PC-9 (cell line): ENCODE measurements around the gene SEL1L3. TPM values are rescaled to one million over a fixed set of nuclear protein-coding genes. Genes with fewer than 3 reads are reported as not detected.

Source experiments
- BruUV-seq: library from RNA; stranded (reverse); fragments of 400-500 nt; replicated peaks from 2 replicates; lab custom pipeline; 2021; lab: Mats Ljungman, UMichigan
- CTCF ChIA-PET: fragments of 300-600 bp; sonication (Branson Sonifier 250); formaldehyde crosslinking; loops from one replicate; lab custom pipeline; 2022; ENCODE audit warnings: antibody characterized with exemption; lab: Charles Lee
- POLR2A ChIA-PET: fragments of 300-600 bp; sonication (Branson Sonifier 250); formaldehyde crosslinking; loops from one replicate; lab custom pipeline; 2022; ENCODE audit warnings: antibody characterized with exemption; ENCODE audit not compliant: unreplicated experiment; lab: Charles Lee
- DNase-seq, 2 experiments: peaks; one replicate each; pipeline versions ENCODE4 v3.0.0 to v3.0.0-alpha.2; 2015 to 2022; ENCODE audit warnings: mixed read lengths in 1 of 2
- H2AFZ ChIP-seq: fragments of 200-600 bp; sonication (generic); 2 replicates; pipeline ENCODE4 v1.8.1; 2017; ENCODE audit warnings: antibody characterized with exemption
- H3F3A ChIP-seq: fragments of 200-600 bp; sonication (generic); 2 replicates; pipeline ENCODE4 v1.8.1; 2017; ENCODE audit warnings: antibody characterized with exemption, mild to moderate bottlenecking, low read depth; ENCODE audit not compliant: insufficient read depth
- H3K27ac ChIP-seq: fragments of 200-600 bp; sonication (generic); 2 replicates; pipeline ENCODE4 v1.6.1; 2016; ENCODE audit warnings: mixed run types
- H3K27me3 ChIP-seq: fragments of 200-600 bp; sonication (generic); 2 replicates; pipeline ENCODE4 v1.6.1; 2016; ENCODE audit warnings: low read depth, mixed run types; ENCODE audit not compliant: insufficient read depth
- H3K36me3 ChIP-seq: fragments of 200-600 bp; sonication (generic); 2 replicates; pipeline ENCODE4 v1.6.1; 2016; ENCODE audit warnings: low read depth, mixed run types
- H3K4me1 ChIP-seq: fragments of 200-600 bp; sonication (generic); replicated peaks from 2 replicates; pipeline ENCODE4 v1.6.1; 2016; ENCODE audit warnings: mixed run types; ENCODE audit not compliant: insufficient read depth
- H3K4me2 ChIP-seq: fragments of 200-600 bp; sonication (generic); 2 replicates; pipeline ENCODE4 v1.6.1; 2017; ENCODE audit warnings: mixed run types
- H3K4me3 ChIP-seq: fragments of 200-600 bp; sonication (generic); 2 replicates; pipeline ENCODE4 v1.6.1; 2016; ENCODE audit warnings: mixed run types
- H3K79me2 ChIP-seq: fragments of 200-600 bp; sonication (generic); 2 replicates; pipeline ENCODE4 v1.6.1; 2017; ENCODE audit warnings: low read depth, mixed run types
- H3K9me2 ChIP-seq: fragments of 200-600 bp; sonication (generic); 2 replicates; pipeline ENCODE4 v1.8.1; 2017; ENCODE audit warnings: mild to moderate bottlenecking; ENCODE audit not compliant: insufficient read depth
- H3K9me3 ChIP-seq: fragments of 200-600 bp; sonication (generic); 2 replicates; pipeline ENCODE4 v1.8.1; 2016; ENCODE audit warnings: low read depth; ENCODE audit not compliant: insufficient read depth
- H4K20me1 ChIP-seq: fragments of 200-600 bp; sonication (generic); 2 replicates; pipeline ENCODE4 v1.8.1; 2017; ENCODE audit not compliant: insufficient read depth
- CTCF ChIP-seq: fragments of 200-600 bp; sonication (generic); conservative IDR thresholded peaks from 2 replicates; pipeline ENCODE4 v1.6.1; 2017; ENCODE audit warnings: mixed run types, antibody characterized with exemption, mild to moderate bottlenecking, moderate library complexity
- EZH2 ChIP-seq: fragments of 200-600 bp; sonication (generic); IDR thresholded peaks from 2 replicates; pipeline ENCODE4 v1.8.0; 2017; ENCODE audit warnings: antibody characterized with exemption, low read depth
- intact Hi-C: fragments of 100-400 bp; cut with micrococcal nuclease; formaldehyde crosslinking; loops from one replicate; pipeline ENCODE4 v1.10.0; 2022; ENCODE audit not compliant: unreplicated experiment
- total RNA-seq: library from RNA; stranded (reverse); gene quantifications from 2 replicates; pipeline ENCODE4 v1.2.3, GENCODE V29; 2021

Gene SEL1L3
- total RNA-seq, 1 experiment from 2014 or later, result 79.2 TPM

GRCh38 chr4:25771672-25772071 is 91.1 kb downstream of the SEL1L3 start:
- H3K79me2 ChIP-seq, result no peaks in the 10 kb centered on the region
- DNase-seq, result no peak
- H3K36me3 ChIP-seq, result 0 out of 2 replicates have a peak, but pooled peaks cover 3% of the 10 kb centered on the region
- no peaks in the 10 kb centered on the region for H3K27me3 ChIP-seq
- H3K9me3 ChIP-seq, result no peaks in the 10 kb centered on the region
- no peaks in the 10 kb centered on the region for H3K9me2 ChIP-seq
- intact Hi-C loops, result no loop called here
- H2AFZ ChIP-seq, result no peak overlapping the region
- TF ChIP-seq EZH2, result no peak
- no peak for TF ChIP-seq CTCF
- H3K4me2 ChIP-seq, result no peak overlapping the region
- BruUV-seq, result no TSS peak
- no peaks in the 10 kb centered on the region for H3K4me1 ChIP-seq
- H3K27ac ChIP-seq, result no peak overlapping the region
- ChIA-PET CTCF (no interaction called here), POLR2A (no interaction called here)
- H4K20me1 ChIP-seq, result no peaks in the 10 kb centered on the region
- H3F3A ChIP-seq, result no peaks in the 10 kb centered on the region
- no peak overlapping the region for H3K4me3 ChIP-seq

GRCh38 chr4:25770847-25771246 is 91.9 kb downstream of the SEL1L3 start:
- no peak for DNase-seq
- Histone ChIP-seq H3K36me3 (0 out of 2 replicates have a peak, but pooled peaks cover under 1% of the 10 kb centered on the region), H3K27ac (no peak overlapping the region), H4K20me1 (no peaks in the 10 kb centered on the region), H3K9me2 (no peaks in the 10 kb centered on the region), H3K9me3 (no peaks in the 10 kb centered on the region), H2AFZ (no peak overlapping the region), H3K4me1 (no peaks in the 10 kb centered on the region), H3F3A (no peaks in the 10 kb centered on the region), H3K4me2 (no peak overlapping the region), H3K4me3 (no peak overlapping the region), H3K27me3 (no peaks in the 10 kb centered on the region), H3K79me2 (no peaks in the 10 kb centered on the region)
- TF ChIP-seq CTCF (no peak), EZH2 (no peak)
- no TSS peak for BruUV-seq
- ChIA-PET POLR2A (no interaction called here), CTCF (interaction anchor here (0.7 kb wide), 1 partner anchor 429 kb away, joined by 4 read pairs; no protein-coding TSS in a partner anchor)
- intact Hi-C loops, result no loop called here

- intact Hi-C loops, result loop anchor here (10.0 kb wide), 1 partner anchor 234 kb away; no protein-coding TSS in a partner anchor
- no peak overlapping the region for H2AFZ ChIP-seq
These were observed 93.5 kb downstream of the SEL1L3 start for GRCh38 chr4:25769251-25769650.

More at GRCh38 chr4:25769251-25769650, 93.5 kb downstream of the SEL1L3 start:
- H3K4me2 ChIP-seq, result no peak overlapping the region
- no peaks in the 10 kb centered on the region for H3K9me3 ChIP-seq
- ChIA-PET POLR2A (no interaction called here), CTCF (no interaction called here)
- no peak overlapping the region for H3K4me3 ChIP-seq
- no peaks in the 10 kb centered on the region for H4K20me1 ChIP-seq
- no peak overlapping the region for H3K27ac ChIP-seq
- H3K79me2 ChIP-seq, result no peaks in the 10 kb centered on the region
- H3K27me3 ChIP-seq, result no peaks in the 10 kb centered on the region
- no peak for DNase-seq
- no peaks in the 10 kb centered on the region for H3K4me1 ChIP-seq
- H3F3A ChIP-seq, result no peaks in the 10 kb centered on the region
- TF ChIP-seq EZH2 (no peak), CTCF (no peak)
- H3K9me2 ChIP-seq, result no peaks in the 10 kb centered on the region
- BruUV-seq, result no TSS peak
- H3K36me3 ChIP-seq, result no peaks in the 10 kb centered on the region
